Endometrium (tissue), 2 donors: ENCODE results near the gene FER1L5.

Source experiments
- FAIRE-seq: peaks from 2 replicates; lab custom pipeline; 2012; peaks lifted over from hg19 to GRCh38; lab: Jason Lieb, UNC
- donor health status: control.
- donor health status: control.

Gene FER1L5

GRCh38 chr2:96751800-96752199 is 109.2 kb downstream of the FER1L5 start:
- no peak for FAIRE-seq

GRCh38 chr2:96753661-96754282 is 111.2 kb downstream of the FER1L5 start:
- no peak for FAIRE-seq

GRCh38 chr2:96754317-96754716 is 111.8 kb downstream of the FER1L5 start:
- no peak for FAIRE-seq
